Measurements from ENCODE around the gene TFAP2D. TPM values are rescaled to one million over a fixed set of nuclear protein-coding genes. Genes with fewer than 3 reads are reported as not detected.

TFAP2D gene
- total RNA-seq, 1 donor from 2014 or later: not detected

- H2AFZ ChIP-seq (replicated peaks): no peak overlapping the region
- no peaks in the 10 kb centered on the region for H3K9me3 ChIP-seq (ENCODE audit: low read depth)
- H3F3A ChIP-seq (ENCODE audit: low read depth): no peaks in the 10 kb centered on the region
- H3K27ac Mint-ChIP-seq: no peak overlapping the region
- H3K9me3 Mint-ChIP-seq: no peaks in the 10 kb centered on the region
- H3K4me1 Mint-ChIP-seq: no peaks in the 10 kb centered on the region
- H3K36me3 Mint-ChIP-seq: no peaks in the 10 kb centered on the region
- no peaks in the 10 kb centered on the region for H3K27me3 Mint-ChIP-seq (ENCODE audit: insufficient read depth, low read depth)
- no peaks in the 10 kb centered on the region for H3K79me2 ChIP-seq (ENCODE audit: low read depth)
- no peak for DNase-seq (ENCODE audit: low spot score)
- no peaks in the 10 kb centered on the region for H3K4me1 ChIP-seq
- no peak overlapping the region for H3K4me3 Mint-ChIP-seq
- H3K36me3 ChIP-seq: no peaks in the 10 kb centered on the region
- no peak overlapping the region for H3K4me3 ChIP-seq
- H4K20me1 ChIP-seq (ENCODE audit: low read depth): no peaks in the 10 kb centered on the region
- H3K27ac ChIP-seq: no peak overlapping the region
- peaks cover 48% of the 10 kb centered on the region for H3K27me3 ChIP-seq
- no peak overlapping the region for H3K4me2 ChIP-seq
- no peak overlapping the region for H3K9ac ChIP-seq
- TF ChIP-seq EZH2phosphoT487 (IDR thresholded peaks at IDR 0.05) (no peak), EZH2 (IDR thresholded peaks at IDR 0.05) (no peak)
- TF ChIP-seq, protein P1, sequence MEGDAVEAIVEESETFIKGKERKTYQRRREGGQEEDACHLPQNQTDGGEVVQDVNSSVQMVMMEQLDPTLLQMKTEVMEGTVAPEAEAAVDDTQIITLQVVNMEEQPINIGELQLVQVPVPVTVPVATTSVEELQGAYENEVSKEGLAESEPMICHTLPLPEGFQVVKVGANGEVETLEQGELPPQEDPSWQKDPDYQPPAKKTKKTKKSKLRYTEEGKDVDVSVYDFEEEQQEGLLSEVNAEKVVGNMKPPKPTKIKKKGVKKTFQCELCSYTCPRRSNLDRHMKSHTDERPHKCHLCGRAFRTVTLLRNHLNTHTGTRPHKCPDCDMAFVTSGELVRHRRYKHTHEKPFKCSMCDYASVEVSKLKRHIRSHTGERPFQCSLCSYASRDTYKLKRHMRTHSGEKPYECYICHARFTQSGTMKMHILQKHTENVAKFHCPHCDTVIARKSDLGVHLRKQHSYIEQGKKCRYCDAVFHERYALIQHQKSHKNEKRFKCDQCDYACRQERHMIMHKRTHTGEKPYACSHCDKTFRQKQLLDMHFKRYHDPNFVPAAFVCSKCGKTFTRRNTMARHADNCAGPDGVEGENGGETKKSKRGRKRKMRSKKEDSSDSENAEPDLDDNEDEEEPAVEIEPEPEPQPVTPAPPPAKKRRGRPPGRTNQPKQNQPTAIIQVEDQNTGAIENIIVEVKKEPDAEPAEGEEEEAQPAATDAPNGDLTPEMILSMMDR (IDR thresholded peaks at IDR 0.05): no peak
Observed at GRCh38 chr6:50792771-50793170, 79.4 kb downstream of the TFAP2D start.

DNA sequence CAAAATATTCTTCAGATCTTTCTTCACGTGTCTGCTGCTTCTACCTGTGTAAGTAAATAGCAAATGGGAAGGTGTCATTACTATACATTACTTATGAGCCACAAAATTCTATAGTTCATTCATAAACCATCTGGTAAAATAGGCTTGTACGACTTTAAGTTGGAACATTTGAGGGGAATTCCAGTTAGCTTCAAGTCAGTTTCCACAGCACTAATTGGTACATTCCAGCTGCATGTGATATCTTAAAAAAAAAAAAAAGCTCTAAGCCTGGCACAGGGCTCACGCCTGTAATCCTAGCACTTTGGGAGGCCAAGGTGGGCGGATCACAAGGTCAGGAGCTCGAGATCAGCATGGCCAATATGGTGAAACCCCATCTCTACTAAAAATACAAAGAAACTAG, 82.2 kb downstream of the TFAP2D start:
- Histone ChIP-seq H3K4me1 (no peaks in the 10 kb centered on the region), H3K27me3 (peaks cover 66% of the 10 kb centered on the region), H4K20me1 (ENCODE audit: low read depth) (no peaks in the 10 kb centered on the region), H3K27ac (no peak overlapping the region), H3K79me2 (ENCODE audit: low read depth) (no peaks in the 10 kb centered on the region), H3K9ac (no peak overlapping the region), H2AFZ (replicated peaks) (no peak overlapping the region), H3F3A (ENCODE audit: low read depth) (no peaks in the 10 kb centered on the region), H3K9me3 (ENCODE audit: low read depth) (no peaks in the 10 kb centered on the region), H3K36me3 (no peaks in the 10 kb centered on the region), H3K4me3 (no peak overlapping the region), H3K4me2 (no peak overlapping the region)
- Mint-ChIP-seq H3K27me3 (ENCODE audit: insufficient read depth, low read depth) (no peaks in the 10 kb centered on the region), H3K27ac (no peak overlapping the region), H3K9me3 (no peaks in the 10 kb centered on the region), H3K4me1 (no peaks in the 10 kb centered on the region), H3K4me3 (no peak overlapping the region), H3K36me3 (no peaks in the 10 kb centered on the region)
- no peak for TF ChIP-seq EZH2phosphoT487 (IDR thresholded peaks at IDR 0.05)
- TF ChIP-seq, protein P1 (IDR thresholded peaks at IDR 0.05): no peak
- DNase-seq (ENCODE audit: low spot score): no peak

- Histone ChIP-seq H3K9ac (no peak overlapping the region), H3K4me2 (no peak overlapping the region), H3K4me1 (no peaks in the 10 kb centered on the region), H3K79me2 (ENCODE audit: low read depth) (no peaks in the 10 kb centered on the region), H4K20me1 (ENCODE audit: low read depth) (no peaks in the 10 kb centered on the region), H3K9me3 (ENCODE audit: low read depth) (no peaks in the 10 kb centered on the region), H3K4me3 (no peak overlapping the region), H3K36me3 (no peaks in the 10 kb centered on the region), H3K27me3 (peaks cover 33% of the 10 kb centered on the region), H3K27ac (no peak overlapping the region), H2AFZ (replicated peaks) (no peak overlapping the region), H3F3A (ENCODE audit: low read depth) (no peaks in the 10 kb centered on the region)
- no peak overlapping the region for H3K27ac Mint-ChIP-seq
- H3K27me3 Mint-ChIP-seq (ENCODE audit: insufficient read depth, low read depth): peaks cover 6% of the 10 kb centered on the region
- no peaks in the 10 kb centered on the region for H3K36me3 Mint-ChIP-seq
- no peaks in the 10 kb centered on the region for H3K9me3 Mint-ChIP-seq
- no peak overlapping the region for H3K4me3 Mint-ChIP-seq
- TF ChIP-seq EZH2phosphoT487 (IDR thresholded peaks at IDR 0.05): no peak
- no peak for TF ChIP-seq EZH2 (IDR thresholded peaks at IDR 0.05)
- TF ChIP-seq, protein P1 (IDR thresholded peaks at IDR 0.05): no peak
- no peaks in the 10 kb centered on the region for H3K4me1 Mint-ChIP-seq
- no peak for DNase-seq (ENCODE audit: low spot score)
Observed at GRCh38 chr6:50804283-50804682, 91.0 kb downstream of the TFAP2D start.

Data from neural progenitor cell (in vitro differentiated cells).